Peyer's patch (tissue), 4 donors: ENCODE results near the gene PNPO.

ENCODE experiments used
- POLR2A ChIP-seq, 2 donors: fragments of 450-650 bp; IDR thresholded peaks; one replicate each; pipeline ENCODE4 v1.5.1; 2017; ENCODE audit warnings: antibody characterized with exemption in 2 of 2, mild to moderate bottlenecking in 2 of 2, moderate library complexity in 2 of 2
- TF ChIP-seq, protein P1 (sequence below), 6 experiments: fragments of 450-650 bp in 4 of 6; fragments of 200-600 bp in 2 of 6; sonication (generic) in 1 of 6; IDR thresholded peaks; one replicate each; pipeline ENCODE4 v1.5.1; 2017 to 2019; ENCODE audit warnings: antibody characterized with exemption in 6 of 6, mild to moderate bottlenecking in 3 of 6, moderate library complexity in 1 of 6

DNA sequence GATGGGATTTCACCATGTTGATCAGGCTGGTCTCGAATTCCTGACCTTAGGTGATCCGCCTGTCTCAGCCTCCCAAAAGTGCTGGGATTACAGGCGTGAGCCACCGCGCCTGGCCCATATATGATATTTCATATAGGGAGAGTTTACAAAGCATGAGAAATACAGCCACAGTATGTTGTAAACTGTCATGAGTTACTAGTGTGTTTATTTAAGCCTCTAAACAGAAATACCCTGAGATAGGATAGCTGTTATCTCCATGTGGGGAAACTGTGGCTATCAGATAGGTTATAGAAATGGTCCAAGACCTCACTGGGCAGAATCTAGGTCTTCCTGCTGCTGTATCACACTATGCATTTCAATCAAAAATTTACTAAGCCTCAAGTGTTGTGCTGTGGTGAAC lies 27.5 kb downstream of the PNPO start:
- TF ChIP-seq POLR2A (IDR thresholded peaks at IDR 0.05) = no peak
- TF ChIP-seq, protein P1, sequence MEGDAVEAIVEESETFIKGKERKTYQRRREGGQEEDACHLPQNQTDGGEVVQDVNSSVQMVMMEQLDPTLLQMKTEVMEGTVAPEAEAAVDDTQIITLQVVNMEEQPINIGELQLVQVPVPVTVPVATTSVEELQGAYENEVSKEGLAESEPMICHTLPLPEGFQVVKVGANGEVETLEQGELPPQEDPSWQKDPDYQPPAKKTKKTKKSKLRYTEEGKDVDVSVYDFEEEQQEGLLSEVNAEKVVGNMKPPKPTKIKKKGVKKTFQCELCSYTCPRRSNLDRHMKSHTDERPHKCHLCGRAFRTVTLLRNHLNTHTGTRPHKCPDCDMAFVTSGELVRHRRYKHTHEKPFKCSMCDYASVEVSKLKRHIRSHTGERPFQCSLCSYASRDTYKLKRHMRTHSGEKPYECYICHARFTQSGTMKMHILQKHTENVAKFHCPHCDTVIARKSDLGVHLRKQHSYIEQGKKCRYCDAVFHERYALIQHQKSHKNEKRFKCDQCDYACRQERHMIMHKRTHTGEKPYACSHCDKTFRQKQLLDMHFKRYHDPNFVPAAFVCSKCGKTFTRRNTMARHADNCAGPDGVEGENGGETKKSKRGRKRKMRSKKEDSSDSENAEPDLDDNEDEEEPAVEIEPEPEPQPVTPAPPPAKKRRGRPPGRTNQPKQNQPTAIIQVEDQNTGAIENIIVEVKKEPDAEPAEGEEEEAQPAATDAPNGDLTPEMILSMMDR (IDR thresholded peaks at IDR 0.05) = no peak
